Colonic mucosa (tissue), 4 donors: ENCODE data around the gene TSNAX. TPM values are rescaled to one million over a fixed set of nuclear protein-coding genes. Genes with fewer than 3 reads are reported as not detected.
"Not testable (repeated sequence)": the region's sequence is repeated elsewhere in the genome, so short reads cannot be mapped to it uniquely, and the experiment has no call there.

Experiments used
- DNase-seq: peaks from one replicate; pipeline ENCODE4 v3.0.0-alpha.2; 2020
- H3K27ac ChIP-seq: fragments of 200-600 bp; one replicate; pipeline ENCODE4 v1.8.0; 2021
- H3K27me3 ChIP-seq: fragments of 200-600 bp; one replicate; pipeline ENCODE4 v1.8.0; 2021
- H3K36me3 ChIP-seq: fragments of 200-600 bp; one replicate; pipeline ENCODE4 v1.8.0; 2021
- H3K4me1 ChIP-seq: fragments of 200-600 bp; one replicate; pipeline ENCODE4 v1.8.0; 2021; ENCODE audit warnings: mild to moderate bottlenecking
- H3K4me3 ChIP-seq: fragments of 200-600 bp; one replicate; pipeline ENCODE4 v1.8.0; 2021
- H3K9ac ChIP-seq, 2 donors: one replicate each; pipeline ENCODE4 v1.7.0; 2013; ENCODE audit warnings: control low read depth in 2 of 2, low read depth in 2 of 2, low read length in 2 of 2
- H3K9me3 ChIP-seq: fragments of 200-600 bp; one replicate; pipeline ENCODE4 v1.8.0; 2021
- CTCF ChIP-seq: fragments of 200-600 bp; IDR thresholded peaks from one replicate; pipeline ENCODE4 v1.8.0; 2022; ENCODE audit warnings: antibody characterized with exemption, mild to moderate bottlenecking
- intact Hi-C: fragments of 100-400 bp; cut with DNase I; formaldehyde crosslinking; loops from one replicate; pipeline ENCODE4 v1.14.1; 2022
- total RNA-seq, 2 donors: library from RNA; stranded (reverse); fragmentation: NEBNext Ultra II Directional in 1 of 2; extraction: Animal tissue kit (Norgen Biotek cat#: 25700) in 1 of 2; gene quantifications; one replicate each; pipeline ENCODE4 v1.2.1, GENCODE V29; 2021
- donor health status: healthy.
- donor health status: DM: no; HTN: no; CAD: no.
- donor health status: DM: no; HTN: no; CAD: no.

TSNAX gene
- total RNA-seq, 2 donors from 2014 or later, result 22.6 to 37.3 TPM

- no peaks in the 10 kb centered on the region for H3K4me1 ChIP-seq
- no peak overlapping the region for H3K9ac ChIP-seq
- intact Hi-C loops, result no loop called here
- H3K4me3 ChIP-seq, result no peak overlapping the region
- no peaks in the 10 kb centered on the region for H3K27me3 ChIP-seq
- TF ChIP-seq CTCF, result no peak
- DNase-seq, result no peak
- H3K36me3 ChIP-seq, result no peaks in the 10 kb centered on the region
- H3K9me3 ChIP-seq, result no peaks in the 10 kb centered on the region
- H3K27ac ChIP-seq, result no peak overlapping the region
Measured at GRCh38 chr1:231499148-231499763, 29.2 kb upstream of the TSNAX start.

- Histone ChIP-seq H3K4me3 (no peak overlapping the region), H3K4me1 (no peaks in the 10 kb centered on the region), H3K9me3 (no peaks in the 10 kb centered on the region), H3K36me3 (no peaks in the 10 kb centered on the region), H3K27ac (no peak overlapping the region), H3K27me3 (no peaks in the 10 kb centered on the region), H3K9ac (no peak overlapping the region)
- intact Hi-C loops, result no loop called here
- DNase-seq, result no peak
- TF ChIP-seq CTCF, result no peak
Measured at GRCh38 chr1:231500666-231501065, 27.8 kb upstream of the TSNAX start.

- H3K27me3 ChIP-seq, H3K4me1 ChIP-seq, H3K27ac ChIP-seq, H3K9me3 ChIP-seq, intact Hi-C loops, H3K36me3 ChIP-seq, H3K9ac ChIP-seq, DNase-seq, H3K4me3 ChIP-seq: not testable (repeated sequence)
Measured at GRCh38 chr1:231503168-231503567, 25.3 kb upstream of the TSNAX start.

GRCh38 chr1:231507476-231508355, 20.8 kb upstream of the TSNAX start:
- H3K27ac ChIP-seq, result no peak overlapping the region
- no peak for TF ChIP-seq CTCF
- no peaks in the 10 kb centered on the region for H3K27me3 ChIP-seq
- intact Hi-C loops, result no loop called here
- H3K36me3 ChIP-seq, result no peaks in the 10 kb centered on the region
- H3K9me3 ChIP-seq, result no peaks in the 10 kb centered on the region
- DNase-seq, result no peak
- H3K4me3 ChIP-seq, result no peak overlapping the region
- H3K4me1 ChIP-seq, result no peaks in the 10 kb centered on the region
- H3K9ac ChIP-seq, result no peak overlapping the region

- Histone ChIP-seq H3K36me3 (no peaks in the 10 kb centered on the region), H3K4me3 (no peak overlapping the region), H3K4me1 (no peaks in the 10 kb centered on the region), H3K27me3 (no peaks in the 10 kb centered on the region), H3K9me3 (no peaks in the 10 kb centered on the region), H3K9ac (no peak overlapping the region), H3K27ac (no peak overlapping the region)
- no peak for TF ChIP-seq CTCF
- no peak for DNase-seq
- intact Hi-C loops, result no loop called here
Measured at GRCh38 chr1:231508497-231508896, 20.0 kb upstream of the TSNAX start.

- no peaks in the 10 kb centered on the region for H3K36me3 ChIP-seq
- no peaks in the 10 kb centered on the region for H3K9me3 ChIP-seq
- H3K4me1 ChIP-seq, result no peaks in the 10 kb centered on the region
- no peak for TF ChIP-seq CTCF
- no peaks in the 10 kb centered on the region for H3K27me3 ChIP-seq
- no peak overlapping the region for H3K9ac ChIP-seq
- H3K27ac ChIP-seq, result no peak overlapping the region
- intact Hi-C loops, result no loop called here
- DNase-seq, result no peak
- no peak overlapping the region for H3K4me3 ChIP-seq
Measured at GRCh38 chr1:231508941-231509340, 19.5 kb upstream of the TSNAX start.
